ENCODE measurements around the gene PGAM5. TPM values are rescaled to one million over a fixed set of nuclear protein-coding genes. Genes with fewer than 3 reads are reported as not detected.
A peak's percentile ranks its signal among the peaks of the same experiment; 100 is the strongest.

The PGAM5 gene
- polyA plus RNA-seq, 2 of the 4 experiments (the other 2 are of a cell fraction) = 29.3 to 51.3 TPM

DNA sequence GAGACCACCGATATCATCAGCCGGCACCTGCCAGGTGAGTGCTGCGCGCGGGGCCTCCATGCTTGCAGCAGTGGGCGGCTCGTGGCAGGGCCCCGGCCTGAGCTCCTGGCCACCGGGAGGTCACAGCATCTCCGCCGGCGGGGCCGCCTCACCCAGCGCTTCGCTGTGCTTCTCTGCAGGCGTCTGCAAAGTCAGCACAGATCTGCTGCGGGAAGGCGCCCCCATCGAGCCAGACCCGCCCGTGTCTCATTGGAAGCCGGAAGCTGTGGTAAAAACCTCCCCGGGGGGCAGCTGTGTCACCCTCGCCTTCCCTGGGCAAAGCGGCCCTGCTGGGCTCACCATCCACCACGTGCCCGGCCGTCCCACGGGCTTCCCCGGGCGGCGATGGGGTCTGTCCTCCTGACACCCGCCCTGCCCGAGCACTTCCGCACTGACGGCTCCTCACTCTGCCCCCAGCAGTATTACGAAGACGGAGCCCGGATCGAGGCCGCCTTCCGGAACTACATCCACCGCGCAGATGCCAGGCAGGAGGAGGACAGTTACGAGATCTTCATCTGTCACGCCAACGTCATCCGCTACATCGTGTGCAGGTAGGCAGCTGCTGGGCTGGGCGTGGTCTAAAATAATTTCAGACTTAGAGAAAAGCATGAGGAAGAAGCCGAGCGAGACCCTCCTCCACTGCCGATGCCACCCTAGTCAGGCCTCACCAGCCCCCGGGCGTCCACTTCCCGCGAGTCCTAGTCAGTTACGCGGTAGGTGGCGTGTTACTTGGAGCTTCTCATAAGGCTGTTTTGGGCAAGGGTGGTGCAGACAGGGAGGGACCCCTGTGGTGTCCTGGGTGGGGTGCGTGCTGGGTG is 7.1 kb downstream of the PGAM5 start:
- WGBS (ENCODE audit: missing lambda C conversion rate) = 96% methylated on average over 45 of the region's 61 CpGs
- ATAC-seq (peak; percentile 10 to 16; a peak in 4 of 6 replicates), FAIRE-seq (no peak)

DNA sequence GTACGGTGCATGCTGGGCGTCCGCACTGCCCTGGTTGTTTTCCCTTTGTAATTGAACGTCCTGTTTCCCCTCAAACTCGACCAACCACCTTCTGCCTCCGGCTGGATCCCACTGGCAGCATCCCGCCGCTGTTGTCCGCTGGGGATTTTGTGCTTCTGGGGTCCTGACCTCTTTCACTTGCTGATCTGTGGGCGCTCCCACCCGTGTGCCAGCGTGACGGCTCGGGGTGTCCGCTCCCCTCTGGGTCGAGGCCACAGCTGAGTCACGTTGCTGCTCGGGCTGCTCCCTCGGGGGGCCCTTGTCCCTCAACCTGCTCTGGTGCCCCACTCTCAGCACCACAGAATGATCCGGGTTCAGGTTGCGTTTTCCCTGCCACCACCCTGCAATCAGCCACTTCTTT is 8.0 kb downstream of the PGAM5 start:
- Histone ChIP-seq H3K4me1 (no peaks in the 10 kb centered on the region), H3K27ac (no peak overlapping the region), H3K9me3 (no peaks in the 10 kb centered on the region), H3K4me2 (no peak overlapping the region), H3K4me3 (no peak overlapping the region)
- no peak for TF ChIP-seq HOXB5 (CRISPR knock-in tag; IDR thresholded peaks at IDR 0.05)
- TF ChIP-seq, protein P1, sequence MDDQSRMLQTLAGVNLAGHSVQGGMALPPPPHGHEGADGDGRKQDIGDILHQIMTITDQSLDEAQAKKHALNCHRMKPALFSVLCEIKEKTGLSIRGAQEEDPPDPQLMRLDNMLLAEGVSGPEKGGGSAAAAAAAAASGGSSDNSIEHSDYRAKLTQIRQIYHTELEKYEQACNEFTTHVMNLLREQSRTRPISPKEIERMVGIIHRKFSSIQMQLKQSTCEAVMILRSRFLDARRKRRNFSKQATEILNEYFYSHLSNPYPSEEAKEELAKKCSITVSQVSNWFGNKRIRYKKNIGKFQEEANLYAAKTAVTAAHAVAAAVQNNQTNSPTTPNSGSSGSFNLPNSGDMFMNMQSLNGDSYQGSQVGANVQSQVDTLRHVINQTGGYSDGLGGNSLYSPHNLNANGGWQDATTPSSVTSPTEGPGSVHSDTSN (IDR thresholded peaks at IDR 0.05) = no peak; the same call in 1 of the 2 replicates
- ChIA-PET CTCF (interaction anchor here (0.6 to 1.8 kb wide), 3 partner anchors 13 to 68 kb away, joined by 3 to 4 read pairs (median 3); no protein-coding TSS in a partner anchor), POLR2A (no interaction called here)
- DNase-seq (ENCODE audit: low read depth in 1 of 2, low spot score in 1 of 2) (no peak), FAIRE-seq (no peak), ATAC-seq (0 out of 6 replicates have a peak, but pooled peaks of 1 of the 2 experiments have one; percentile 7)
- 95% methylated on average over 21 of the region's 21 CpGs for WGBS (ENCODE audit: missing lambda C conversion rate)

More for the DNA sequence above, 7.1 kb downstream of the PGAM5 start:
- no peaks in the 10 kb centered on the region for H3K4me1 ChIP-seq
- H3K4me3 ChIP-seq = no peak overlapping the region
- no peak for TF ChIP-seq ZFP36 (IDR thresholded peaks at IDR 0.05; ENCODE audit: borderline replicate concordance, partially characterized antibody)
- TF ChIP-seq ESRRA (IDR thresholded peaks at IDR 0.05; ENCODE audit: borderline replicate concordance, low read length) = no peak
- no peak for TF ChIP-seq SMC3 (IDR thresholded peaks at IDR 0.05)
- no peak for TF ChIP-seq GATA3 (IDR thresholded peaks at IDR 0.05; ENCODE audit: borderline replicate concordance)
- TF ChIP-seq, protein P2, sequence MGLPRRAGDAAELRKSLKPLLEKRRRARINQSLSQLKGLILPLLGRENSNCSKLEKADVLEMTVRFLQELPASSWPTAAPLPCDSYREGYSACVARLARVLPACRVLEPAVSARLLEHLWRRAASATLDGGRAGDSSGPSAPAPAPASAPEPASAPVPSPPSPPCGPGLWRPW (IDR thresholded peaks at IDR 0.05) = no peak
- H3K27ac ChIP-seq = no peak overlapping the region
- peak in 1 of 2 experiments; percentile 43 for DNase-seq (ENCODE audit: low read depth in 1 of 2, low spot score in 1 of 2)
- H3K9me3 ChIP-seq = no peaks in the 10 kb centered on the region
- ChIA-PET CTCF (interaction anchor here (1.8 kb wide), 1 partner anchor 30 kb away, joined by 4 read pairs; no protein-coding TSS in a partner anchor), POLR2A (no interaction called here)
- H3K4me2 ChIP-seq = no peak overlapping the region

DNA sequence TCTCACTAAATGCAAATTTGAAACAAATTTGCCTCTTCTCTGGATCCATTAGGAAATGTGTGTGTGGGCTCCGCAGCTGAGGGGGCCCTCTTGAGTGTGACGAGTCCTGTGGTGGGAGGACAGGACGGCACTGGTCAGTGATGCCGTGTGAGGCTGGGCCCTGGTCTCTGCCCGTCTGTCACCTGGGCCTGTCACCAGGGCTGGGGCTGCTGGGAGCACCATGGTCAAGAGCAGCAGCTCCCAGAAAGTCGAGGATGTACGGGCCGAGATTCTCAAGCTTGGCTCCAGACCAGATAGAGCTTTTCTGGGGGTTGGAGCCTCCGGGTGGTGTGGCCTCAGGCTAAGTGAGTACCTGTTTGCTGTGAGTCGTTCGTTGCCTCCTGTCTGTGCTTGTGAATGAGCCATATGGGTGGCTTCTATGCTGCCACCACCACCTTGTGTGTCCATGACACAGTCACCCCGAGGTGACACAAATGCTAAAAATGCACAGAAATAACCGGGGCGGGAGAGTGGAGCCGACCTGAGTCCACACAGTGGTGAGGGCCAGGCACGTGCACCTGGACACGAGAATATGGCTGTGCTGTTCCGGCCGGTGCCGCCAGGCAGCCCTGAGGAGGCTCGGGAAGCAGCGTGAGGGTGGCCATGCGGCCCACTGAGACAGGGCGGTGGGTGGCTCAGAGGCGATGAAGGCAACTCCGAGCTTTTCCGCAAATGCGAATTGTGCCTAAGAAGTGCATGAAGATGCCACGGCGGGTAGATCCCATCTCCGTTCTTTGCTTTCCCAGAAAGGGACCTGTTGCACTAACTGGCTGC is 8.7 kb downstream of the PGAM5 start:
- WGBS (ENCODE audit: missing lambda C conversion rate) = 85% methylated on average over 31 of the region's 31 CpGs
- Histone ChIP-seq H3K4me3 (no peak overlapping the region), H3K9me3 (no peaks in the 10 kb centered on the region), H3K4me1 (no peaks in the 10 kb centered on the region), H3K4me2 (no peak overlapping the region), H3K27ac (no peak overlapping the region)
- TF ChIP-seq, protein P1 (IDR thresholded peaks at IDR 0.05) = peak; percentile 53; the same call in 1 of the 2 replicates
- TF ChIP-seq HEYL (CRISPR knock-in tag; IDR thresholded peaks at IDR 0.05) = no peak
- ATAC-seq = peak; percentile 8 to 26; a peak in 4 of 6 replicates
- POLR2A ChIA-PET = no interaction called here
- CTCF ChIA-PET = interaction anchor here (0.6 to 1.8 kb wide), 4 partner anchors 8 to 68 kb away, joined by 3 to 4 read pairs (median 3); partner anchors contain the start of gene PGAM5
- no peak for DNase-seq (ENCODE audit: low read depth in 1 of 2, low spot score in 1 of 2)
- no peak for FAIRE-seq

DNA sequence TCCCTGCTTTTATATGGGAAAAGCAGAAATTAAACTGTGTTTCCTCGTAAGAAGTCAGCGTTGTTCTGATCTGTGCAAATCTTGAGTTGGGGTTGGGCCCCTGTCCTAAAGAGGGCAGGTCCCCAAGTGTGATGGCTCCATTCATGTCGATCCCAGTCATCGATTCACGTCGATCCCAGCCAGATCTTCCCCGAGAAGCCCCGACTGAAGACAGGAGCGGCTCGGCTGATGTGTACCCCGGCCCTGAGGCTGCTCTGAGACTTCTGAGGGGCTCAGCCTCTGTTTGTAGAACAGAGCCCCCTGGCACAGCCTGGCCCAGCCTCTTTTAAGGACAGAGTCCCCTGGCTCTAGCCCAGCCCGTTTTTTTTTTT is 9.3 kb downstream of the PGAM5 start:
- ChIA-PET POLR2A (no interaction called here), CTCF (interaction anchor here (0.9 to 1.4 kb wide), 2 partner anchors 9 to 12 kb away, joined by 3 read pairs; partner anchors contain the start of gene PGAM5)
- 94% methylated on average over 12 of the region's 12 CpGs for WGBS (ENCODE audit: missing lambda C conversion rate)
- TF ChIP-seq HOXB5 (CRISPR knock-in tag; IDR thresholded peaks at IDR 0.05) (no peak), ZNF302 (CRISPR knock-in tag; IDR thresholded peaks at IDR 0.05) (no peak), ZFP36 (IDR thresholded peaks at IDR 0.05; ENCODE audit: borderline replicate concordance, partially characterized antibody) (no peak), CBX8 (IDR thresholded peaks at IDR 0.05) (no peak), ZSCAN20 (CRISPR knock-in tag; IDR thresholded peaks at IDR 0.05) (no peak), EP300 (IDR thresholded peaks at IDR 0.05) (no peak), POLR2AphosphoS2 (conservative IDR thresholded peaks at IDR 0.05; ENCODE audit: low read length) (no peak), PHF8 (IDR thresholded peaks at IDR 0.05; ENCODE audit: borderline replicate concordance, low read depth) (no peak), CHD2 (IDR thresholded peaks at IDR 0.05; ENCODE audit: low read length, partially characterized antibody) (no peak), SREBF2 (IDR thresholded peaks at IDR 0.05) (no peak)
- TF ChIP-seq, protein P3, sequence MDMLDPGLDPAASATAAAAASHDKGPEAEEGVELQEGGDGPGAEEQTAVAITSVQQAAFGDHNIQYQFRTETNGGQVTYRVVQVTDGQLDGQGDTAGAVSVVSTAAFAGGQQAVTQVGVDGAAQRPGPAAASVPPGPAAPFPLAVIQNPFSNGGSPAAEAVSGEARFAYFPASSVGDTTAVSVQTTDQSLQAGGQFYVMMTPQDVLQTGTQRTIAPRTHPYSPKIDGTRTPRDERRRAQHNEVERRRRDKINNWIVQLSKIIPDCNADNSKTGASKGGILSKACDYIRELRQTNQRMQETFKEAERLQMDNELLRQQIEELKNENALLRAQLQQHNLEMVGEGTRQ (IDR thresholded peaks at IDR 0.05) = no peak
- TF ChIP-seq, protein P4, sequence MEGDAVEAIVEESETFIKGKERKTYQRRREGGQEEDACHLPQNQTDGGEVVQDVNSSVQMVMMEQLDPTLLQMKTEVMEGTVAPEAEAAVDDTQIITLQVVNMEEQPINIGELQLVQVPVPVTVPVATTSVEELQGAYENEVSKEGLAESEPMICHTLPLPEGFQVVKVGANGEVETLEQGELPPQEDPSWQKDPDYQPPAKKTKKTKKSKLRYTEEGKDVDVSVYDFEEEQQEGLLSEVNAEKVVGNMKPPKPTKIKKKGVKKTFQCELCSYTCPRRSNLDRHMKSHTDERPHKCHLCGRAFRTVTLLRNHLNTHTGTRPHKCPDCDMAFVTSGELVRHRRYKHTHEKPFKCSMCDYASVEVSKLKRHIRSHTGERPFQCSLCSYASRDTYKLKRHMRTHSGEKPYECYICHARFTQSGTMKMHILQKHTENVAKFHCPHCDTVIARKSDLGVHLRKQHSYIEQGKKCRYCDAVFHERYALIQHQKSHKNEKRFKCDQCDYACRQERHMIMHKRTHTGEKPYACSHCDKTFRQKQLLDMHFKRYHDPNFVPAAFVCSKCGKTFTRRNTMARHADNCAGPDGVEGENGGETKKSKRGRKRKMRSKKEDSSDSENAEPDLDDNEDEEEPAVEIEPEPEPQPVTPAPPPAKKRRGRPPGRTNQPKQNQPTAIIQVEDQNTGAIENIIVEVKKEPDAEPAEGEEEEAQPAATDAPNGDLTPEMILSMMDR (IDR thresholded peaks at IDR 0.05) = no peak

More for the DNA sequence above, 9.3 kb downstream of the PGAM5 start:
- no peak for ATAC-seq
- H3K27ac ChIP-seq = no peak overlapping the region
- H3K4me3 ChIP-seq = no peak overlapping the region
- DNase-seq (ENCODE audit: low read depth in 1 of 2, low spot score in 1 of 2) = no peak
- no peak overlapping the region for H3K4me2 ChIP-seq
- H3K4me1 ChIP-seq = no peaks in the 10 kb centered on the region
- FAIRE-seq = no peak
- no peaks in the 10 kb centered on the region for H3K9me3 ChIP-seq
